Osteoblast (primary cell): ENCODE results near the gene ZBTB8B. TPM values are rescaled to one million over a fixed set of nuclear protein-coding genes. Genes with fewer than 3 reads are reported as not detected.

ENCODE experiments used
- DNase-seq: peaks from one replicate; pipeline ENCODE4 v3.0.0; 2011; ENCODE audit warnings: low spot score, mixed read lengths; ENCODE audit not compliant: insufficient read length; ENCODE audit errors: missing footprints
- H2AFZ ChIP-seq: 2 replicates; pipeline ENCODE4 v1.6.0; 2011; ENCODE audit warnings: mild to moderate bottlenecking, low read length
- H3K27ac ChIP-seq: 2 replicates; pipeline ENCODE4 v1.5.1; 2011; ENCODE audit warnings: mild to moderate bottlenecking, low read depth, low read length, moderate library complexity
- H3K27me3 ChIP-seq: 2 replicates; pipeline ENCODE4 v1.6.0; 2012; ENCODE audit warnings: mild to moderate bottlenecking, control low read depth, inconsistent platforms, low read length, moderate library complexity; ENCODE audit not compliant: insufficient read depth
- H3K36me3 ChIP-seq: 2 replicates; pipeline ENCODE4 v1.5.1; 2011; ENCODE audit warnings: mild to moderate bottlenecking, low read length, control low read depth, moderate library complexity; ENCODE audit not compliant: insufficient read depth
- H3K4me1 ChIP-seq: 2 replicates; pipeline ENCODE4 v1.5.1; 2011; ENCODE audit warnings: mild to moderate bottlenecking, low read length, control low read depth, moderate library complexity; ENCODE audit not compliant: insufficient read depth
- H3K4me2 ChIP-seq: 2 replicates; pipeline ENCODE4 v1.6.0; 2011; ENCODE audit warnings: mild to moderate bottlenecking, low read length; ENCODE audit not compliant: insufficient read depth
- H3K4me3 ChIP-seq: fragments of 200-600 bp; sonication (generic); 3 replicates; pipeline ENCODE4 v1.5.1; 2012; ENCODE audit warnings: mild to moderate bottlenecking, low read length, inconsistent platforms; ENCODE audit not compliant: insufficient read depth
- H3K79me2 ChIP-seq: 2 replicates; pipeline ENCODE4 v1.6.0; 2012; ENCODE audit warnings: mild to moderate bottlenecking, low read length, control low read depth, inconsistent platforms; ENCODE audit not compliant: insufficient read depth
- H3K9me3 ChIP-seq: 2 replicates; pipeline ENCODE4 v1.5.1; 2011; ENCODE audit warnings: low read depth, low read length, control low read depth
- H4K20me1 ChIP-seq: 2 replicates; pipeline ENCODE4 v1.6.0; 2012; ENCODE audit warnings: mild to moderate bottlenecking, low read length, control low read depth; ENCODE audit not compliant: insufficient read depth
- total RNA-seq: library from RNA; depleted of rRNA; stranded (reverse); fragments of >200 nt; gene quantifications from 2 replicates; pipeline ENCODE4 v1.2.3, GENCODE V29; 2012
- TF ChIP-seq, protein P1 (sequence below): IDR thresholded peaks from 2 replicates; pipeline ENCODE4 v1.5.1; 2011; ENCODE audit warnings: mild to moderate bottlenecking, low read depth, low read length, moderate library complexity; ENCODE audit errors: extremely low read depth

Gene ZBTB8B
- total RNA-seq, 1 donor: under 0.01 TPM

DNA sequence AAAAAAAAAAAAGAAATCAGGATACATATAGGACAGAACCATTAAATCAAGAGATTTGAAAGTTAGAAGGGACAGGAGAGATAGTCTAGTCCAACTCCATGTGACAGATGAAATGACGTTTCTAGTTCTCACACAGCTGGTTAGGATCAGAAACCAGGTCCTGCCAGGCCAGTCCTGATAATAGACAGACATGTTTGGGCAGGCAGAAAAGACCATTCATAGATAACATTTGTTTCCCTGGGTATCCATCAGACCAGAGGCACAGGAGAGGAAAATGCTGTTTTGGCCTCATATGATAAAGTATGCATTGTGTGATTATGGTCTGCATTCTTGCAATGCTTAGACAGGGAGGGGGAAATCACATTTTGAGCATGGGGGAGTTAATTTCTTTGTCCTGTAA lies 29.3 kb downstream of the ZBTB8B start:
- H2AFZ ChIP-seq: peak overlapping the region; percentile 23
- DNase-seq: no peak

DNA sequence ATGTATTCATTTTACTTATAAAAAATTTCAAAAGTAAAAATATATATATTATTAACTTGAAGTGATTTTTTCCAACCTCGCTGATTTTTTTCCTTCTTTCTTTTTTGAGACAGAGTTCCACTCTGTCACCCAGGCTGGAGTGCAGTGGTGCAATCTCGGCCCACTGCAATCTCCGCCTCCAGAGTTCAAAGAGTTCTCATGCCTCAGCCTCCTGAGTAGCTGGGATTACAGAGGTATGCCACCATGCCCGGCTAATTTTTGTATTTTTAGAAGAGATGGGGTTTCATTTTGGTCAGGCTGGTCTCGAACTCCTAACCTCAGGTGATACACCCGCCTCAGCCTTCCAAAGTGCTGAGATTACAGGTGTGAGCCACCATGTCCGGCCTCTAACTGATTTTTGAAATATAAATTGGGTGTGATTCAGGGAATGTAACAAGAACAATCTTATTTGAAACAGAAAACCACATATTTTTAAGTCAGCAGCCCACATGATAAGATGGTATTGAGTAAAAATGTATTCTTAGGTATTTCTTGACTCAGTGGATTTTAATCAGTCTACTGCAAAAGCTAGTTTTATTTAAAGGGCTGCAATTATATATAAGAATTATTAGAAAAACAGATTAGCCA lies 30.0 kb downstream of the ZBTB8B start:
- DNase-seq: no peak
- no peak overlapping the region for H3K4me3 ChIP-seq
- H3K79me2 ChIP-seq: no peaks in the 10 kb centered on the region
- H2AFZ ChIP-seq: no peak overlapping the region
- no peak overlapping the region for H3K27ac ChIP-seq
- H4K20me1 ChIP-seq: no peaks in the 10 kb centered on the region
- H3K27me3 ChIP-seq: no peaks in the 10 kb centered on the region
- TF ChIP-seq, protein P1, sequence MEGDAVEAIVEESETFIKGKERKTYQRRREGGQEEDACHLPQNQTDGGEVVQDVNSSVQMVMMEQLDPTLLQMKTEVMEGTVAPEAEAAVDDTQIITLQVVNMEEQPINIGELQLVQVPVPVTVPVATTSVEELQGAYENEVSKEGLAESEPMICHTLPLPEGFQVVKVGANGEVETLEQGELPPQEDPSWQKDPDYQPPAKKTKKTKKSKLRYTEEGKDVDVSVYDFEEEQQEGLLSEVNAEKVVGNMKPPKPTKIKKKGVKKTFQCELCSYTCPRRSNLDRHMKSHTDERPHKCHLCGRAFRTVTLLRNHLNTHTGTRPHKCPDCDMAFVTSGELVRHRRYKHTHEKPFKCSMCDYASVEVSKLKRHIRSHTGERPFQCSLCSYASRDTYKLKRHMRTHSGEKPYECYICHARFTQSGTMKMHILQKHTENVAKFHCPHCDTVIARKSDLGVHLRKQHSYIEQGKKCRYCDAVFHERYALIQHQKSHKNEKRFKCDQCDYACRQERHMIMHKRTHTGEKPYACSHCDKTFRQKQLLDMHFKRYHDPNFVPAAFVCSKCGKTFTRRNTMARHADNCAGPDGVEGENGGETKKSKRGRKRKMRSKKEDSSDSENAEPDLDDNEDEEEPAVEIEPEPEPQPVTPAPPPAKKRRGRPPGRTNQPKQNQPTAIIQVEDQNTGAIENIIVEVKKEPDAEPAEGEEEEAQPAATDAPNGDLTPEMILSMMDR: no peak
- H3K4me2 ChIP-seq: no peak overlapping the region
- no peaks in the 10 kb centered on the region for H3K36me3 ChIP-seq
- H3K9me3 ChIP-seq: no peaks in the 10 kb centered on the region
- H3K4me1 ChIP-seq: peaks cover 10% of the 10 kb centered on the region

More for the DNA sequence above, 29.3 kb downstream of the ZBTB8B start:
- H3K27me3 ChIP-seq: no peaks in the 10 kb centered on the region
- H3K79me2 ChIP-seq: no peaks in the 10 kb centered on the region
- no peaks in the 10 kb centered on the region for H3K36me3 ChIP-seq
- no peak overlapping the region for H3K27ac ChIP-seq
- H3K4me2 ChIP-seq: no peak overlapping the region
- no peak overlapping the region for H3K4me3 ChIP-seq
- TF ChIP-seq, protein P1: no peak
- peaks cover 10% of the 10 kb centered on the region for H3K4me1 ChIP-seq
- no peaks in the 10 kb centered on the region for H4K20me1 ChIP-seq
- H3K9me3 ChIP-seq: no peaks in the 10 kb centered on the region

DNA sequence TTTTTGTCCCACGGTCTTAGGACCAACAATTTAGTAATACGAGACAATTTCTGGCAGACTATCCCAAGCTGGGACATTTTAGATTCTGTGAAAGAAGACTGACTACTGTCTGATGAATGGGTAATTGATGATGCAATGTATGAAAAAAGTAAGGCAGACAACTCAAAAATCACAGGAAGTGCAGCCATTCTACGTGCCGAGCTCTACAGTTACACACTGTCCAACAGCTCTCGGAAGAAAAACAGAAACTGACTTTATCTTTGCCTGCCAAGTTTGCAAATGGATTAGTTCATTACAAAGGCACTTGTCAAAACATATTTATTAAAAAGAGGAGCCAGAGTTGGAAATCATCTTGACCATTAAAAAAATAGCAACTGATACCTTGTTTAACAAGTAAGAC lies 31.3 kb downstream of the ZBTB8B start:
- Histone ChIP-seq H3K27me3 (no peaks in the 10 kb centered on the region), H3K9me3 (no peaks in the 10 kb centered on the region), H3K4me3 (peak overlapping the region; percentile 34), H3K79me2 (no peaks in the 10 kb centered on the region), H3K27ac (no peak overlapping the region), H3K36me3 (no peaks in the 10 kb centered on the region), H3K4me2 (peak overlapping the region; percentile 69), H2AFZ (peak overlapping the region; percentile 53), H3K4me1 (peaks cover 12% of the 10 kb centered on the region), H4K20me1 (no peaks in the 10 kb centered on the region)
- TF ChIP-seq, protein P1: no peak
- DNase-seq: peak; percentile 75

DNA sequence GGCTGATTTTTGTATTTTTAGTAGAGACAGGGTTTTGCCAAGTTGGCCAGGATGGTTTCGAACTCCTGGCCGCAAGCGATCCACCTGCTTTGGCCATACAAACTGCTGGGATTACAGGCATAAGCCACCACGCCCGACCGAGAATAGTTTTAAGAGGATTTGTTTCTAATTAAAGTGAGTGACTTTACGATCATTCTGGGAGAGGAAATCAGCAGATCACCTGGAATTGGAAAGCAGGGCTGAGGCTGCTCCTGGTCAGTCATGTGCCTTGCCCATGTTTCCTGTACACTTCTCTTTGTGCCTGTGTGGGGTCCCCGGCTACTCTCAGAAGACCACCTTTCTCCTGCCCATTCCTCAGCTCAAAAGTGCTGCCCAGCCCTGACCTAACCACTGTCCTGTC lies 33.9 kb downstream of the ZBTB8B start:
- no peaks in the 10 kb centered on the region for H3K79me2 ChIP-seq
- no peaks in the 10 kb centered on the region for H3K27me3 ChIP-seq
- no peak overlapping the region for H3K4me2 ChIP-seq
- no peaks in the 10 kb centered on the region for H3K9me3 ChIP-seq
- no peak overlapping the region for H3K4me3 ChIP-seq
- DNase-seq: no peak
- no peak overlapping the region for H2AFZ ChIP-seq
- no peaks in the 10 kb centered on the region for H4K20me1 ChIP-seq
- TF ChIP-seq, protein P1: no peak
- H3K27ac ChIP-seq: no peak overlapping the region
- no peaks in the 10 kb centered on the region for H3K36me3 ChIP-seq
- peaks cover 12% of the 10 kb centered on the region for H3K4me1 ChIP-seq
